Cerebellar nuclear complex (tissue), 1 donor: Measurements from ENCODE around the gene PCSK6.

Source experiments
- DNase-seq, 2 experiments: peaks; one replicate each; lab custom pipeline; 2025; lab: John Stamatoyannopoulos, UW

The PCSK6 gene

GRCh38 chr15:101498717-101499480 lies 9.4 kb upstream of the PCSK6 start:
- no peak for DNase-seq

GRCh38 chr15:101498076-101498716 lies 8.7 kb upstream of the PCSK6 start:
- no peak for DNase-seq

- no peak for DNase-seq
These were observed 8.1 kb upstream of the PCSK6 start for GRCh38 chr15:101497484-101498034.

- no peak for DNase-seq
These were observed 7.5 kb upstream of the PCSK6 start for GRCh38 chr15:101497017-101497416.

- no peak for DNase-seq
These were observed 6.9 kb upstream of the PCSK6 start for GRCh38 chr15:101496198-101496986.

GRCh38 chr15:101495334-101496197 lies 6.1 kb upstream of the PCSK6 start:
- DNase-seq = no peak

GRCh38 chr15:101494251-101494796 lies 4.8 kb upstream of the PCSK6 start:
- DNase-seq = no peak

GRCh38 chr15:101492766-101493692 lies 3.5 kb upstream of the PCSK6 start:
- no peak for DNase-seq

- DNase-seq = no peak
These were observed 2.5 kb upstream of the PCSK6 start for GRCh38 chr15:101491734-101492640.

GRCh38 chr15:101490922-101491733 lies 1.6 kb upstream of the PCSK6 start:
- DNase-seq = no peak

GRCh38 chr15:101490408-101490891 lies 943 bp upstream of the PCSK6 start:
- no peak for DNase-seq

- no peak for DNase-seq
These were observed 289 bp downstream of the PCSK6 start for GRCh38 chr15:101489237-101489598.

- no peak for DNase-seq
These were observed 975 bp downstream of the PCSK6 start for GRCh38 chr15:101488300-101489164.

- no peak for DNase-seq
These were observed 2.6 kb downstream of the PCSK6 start for GRCh38 chr15:101486696-101487459.

- DNase-seq = no peak
These were observed 6.0 kb downstream of the PCSK6 start for GRCh38 chr15:101483462-101483861.
